Activated T-cell treated with anti-CD3 and anti-CD28 coated beads, Interleukin-2, amount 50 U/mL, for 24 hours (primary cell): Measurements from ENCODE around the gene ILDR1.
A peak's percentile ranks its signal among the peaks of the same experiment; 100 is the strongest.
"Not testable (repeated sequence)": the region's sequence is repeated elsewhere in the genome, so short reads cannot be mapped to it uniquely, and the experiment has no call there.

Experiments used
- DNase-seq: peaks from one replicate; pipeline ENCODE4 v3.0.0-alpha.2; 2020
- H3K27ac Mint-ChIP-seq: 2 replicates; pipeline ENCODE4 v1.8.0; 2020; ENCODE audit warnings: mild to moderate bottlenecking, mixed read lengths
- H3K27me3 Mint-ChIP-seq: 2 replicates; pipeline ENCODE4 v1.8.0; 2020; ENCODE audit warnings: mixed read lengths
- H3K36me3 Mint-ChIP-seq: 2 replicates; pipeline ENCODE4 v1.8.0; 2020; ENCODE audit warnings: low read depth, mixed read lengths
- H3K4me1 Mint-ChIP-seq: 2 replicates; pipeline ENCODE4 v1.8.0; 2020; ENCODE audit warnings: low read depth, mixed read lengths
- H3K4me3 Mint-ChIP-seq: 2 replicates; pipeline ENCODE4 v1.8.0; 2020; ENCODE audit warnings: mild to moderate bottlenecking, moderate library complexity, mixed read lengths
- H3K9me3 Mint-ChIP-seq: 2 replicates; pipeline ENCODE4 v1.8.0; 2020; ENCODE audit warnings: mixed read lengths

Gene ILDR1

DNA sequence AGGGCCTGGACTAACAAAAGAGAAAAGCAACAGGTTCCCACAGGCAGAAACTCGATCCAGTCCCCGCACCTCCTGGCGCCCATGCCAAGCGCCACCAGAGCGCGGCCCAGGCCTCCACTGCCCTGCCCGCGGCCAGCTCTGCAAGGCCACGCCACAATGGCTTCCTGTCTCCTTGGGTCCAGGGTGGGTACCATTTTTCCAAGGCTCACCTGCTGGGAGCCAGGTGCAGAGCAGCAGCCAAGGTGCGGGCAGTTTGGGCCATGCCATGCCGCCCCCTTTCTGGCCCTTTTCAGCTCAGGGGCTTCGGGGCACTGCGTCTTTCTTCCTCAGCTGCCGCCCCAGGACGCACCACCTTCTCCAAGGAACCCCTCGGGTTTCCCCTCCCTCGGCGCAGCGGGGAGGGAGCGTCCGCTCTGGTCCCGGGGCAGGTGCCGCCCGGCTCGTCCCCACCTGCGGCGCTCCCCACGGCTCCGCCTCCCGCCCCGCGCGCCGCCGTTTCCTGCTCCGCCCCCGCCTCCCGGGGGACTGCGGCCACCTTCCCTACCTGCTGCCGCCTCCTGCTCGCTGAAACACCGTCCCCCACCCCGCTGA, at the start of gene ILDR1:
TSS of gene ILDR1 (minus strand) at position 437 of the 591 bp plus-strand sequence. CDS start at position 267, 170 bp downstream.
- H3K36me3 Mint-ChIP-seq: no peaks in the 10 kb centered on the region
- DNase-seq: peak; percentile 33
- no peaks in the 10 kb centered on the region for H3K9me3 Mint-ChIP-seq
- H3K4me3 Mint-ChIP-seq: peak within 1 kb of the TSS; percentile 20
- peaks cover 56% of the 10 kb centered on the region for H3K27me3 Mint-ChIP-seq
- H3K27ac Mint-ChIP-seq: no peak within 1 kb of the TSS
- H3K4me1 Mint-ChIP-seq: peaks cover 3% of the 10 kb centered on the region

DNA sequence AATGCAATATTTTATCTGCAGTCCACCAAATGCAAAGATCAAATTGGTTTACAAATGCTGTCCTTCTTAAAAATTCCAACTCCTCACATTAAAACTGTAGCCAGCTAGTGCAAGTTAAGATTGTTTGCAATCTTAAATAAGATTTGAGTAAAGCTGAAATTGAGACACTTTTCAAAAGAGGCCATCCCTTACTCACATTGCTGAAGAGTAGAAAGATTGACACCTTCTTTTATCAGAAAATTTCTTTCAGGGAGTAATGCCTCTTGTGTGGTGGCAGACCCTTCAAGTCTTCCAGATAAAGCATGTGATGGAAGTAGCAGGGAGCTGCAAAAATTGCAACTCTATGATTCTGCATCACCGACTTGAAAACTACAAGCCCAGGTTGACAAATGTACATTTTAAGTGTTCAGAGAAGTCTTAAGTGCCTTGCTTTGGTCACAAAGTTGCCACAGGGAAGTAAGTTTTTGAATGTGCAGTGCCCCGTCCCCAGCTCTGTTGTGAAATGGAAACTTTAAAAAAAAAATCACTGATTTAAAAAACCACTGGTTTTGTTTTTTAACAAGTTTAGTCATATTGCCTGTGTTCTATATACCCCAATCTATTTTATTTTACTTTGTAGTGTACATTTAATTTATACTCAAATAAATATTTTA, 45.7 kb upstream of the ILDR1 start:
- H3K4me3 Mint-ChIP-seq: no peak overlapping the region
- H3K4me1 Mint-ChIP-seq: peaks cover 9% of the 10 kb centered on the region
- DNase-seq: no peak
- no peaks in the 10 kb centered on the region for H3K36me3 Mint-ChIP-seq
- H3K9me3 Mint-ChIP-seq: no peaks in the 10 kb centered on the region
- no peaks in the 10 kb centered on the region for H3K27me3 Mint-ChIP-seq
- H3K27ac Mint-ChIP-seq: no peak overlapping the region

DNA sequence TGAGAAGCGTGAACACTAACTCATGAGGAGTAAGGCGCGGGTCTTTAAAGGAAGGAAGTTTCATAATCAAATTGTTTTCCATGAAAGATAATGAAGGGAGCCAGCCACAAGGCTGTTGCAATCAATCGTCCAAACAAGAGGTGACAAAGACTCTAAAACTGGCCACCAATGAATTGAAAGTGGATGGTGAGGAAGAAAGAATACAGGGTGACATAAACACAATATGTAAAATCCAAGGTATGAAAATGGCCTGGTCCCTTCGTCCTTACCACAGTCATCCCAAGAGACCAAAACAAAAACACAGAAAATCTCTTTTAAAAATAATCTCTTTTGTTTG, 45.1 kb upstream of the ILDR1 start:
- H3K27me3 Mint-ChIP-seq: no peaks in the 10 kb centered on the region
- H3K4me3 Mint-ChIP-seq: no peak overlapping the region
- H3K4me1 Mint-ChIP-seq: peaks cover 9% of the 10 kb centered on the region
- no peaks in the 10 kb centered on the region for H3K36me3 Mint-ChIP-seq
- no peaks in the 10 kb centered on the region for H3K9me3 Mint-ChIP-seq
- no peak for DNase-seq
- no peak overlapping the region for H3K27ac Mint-ChIP-seq

DNA sequence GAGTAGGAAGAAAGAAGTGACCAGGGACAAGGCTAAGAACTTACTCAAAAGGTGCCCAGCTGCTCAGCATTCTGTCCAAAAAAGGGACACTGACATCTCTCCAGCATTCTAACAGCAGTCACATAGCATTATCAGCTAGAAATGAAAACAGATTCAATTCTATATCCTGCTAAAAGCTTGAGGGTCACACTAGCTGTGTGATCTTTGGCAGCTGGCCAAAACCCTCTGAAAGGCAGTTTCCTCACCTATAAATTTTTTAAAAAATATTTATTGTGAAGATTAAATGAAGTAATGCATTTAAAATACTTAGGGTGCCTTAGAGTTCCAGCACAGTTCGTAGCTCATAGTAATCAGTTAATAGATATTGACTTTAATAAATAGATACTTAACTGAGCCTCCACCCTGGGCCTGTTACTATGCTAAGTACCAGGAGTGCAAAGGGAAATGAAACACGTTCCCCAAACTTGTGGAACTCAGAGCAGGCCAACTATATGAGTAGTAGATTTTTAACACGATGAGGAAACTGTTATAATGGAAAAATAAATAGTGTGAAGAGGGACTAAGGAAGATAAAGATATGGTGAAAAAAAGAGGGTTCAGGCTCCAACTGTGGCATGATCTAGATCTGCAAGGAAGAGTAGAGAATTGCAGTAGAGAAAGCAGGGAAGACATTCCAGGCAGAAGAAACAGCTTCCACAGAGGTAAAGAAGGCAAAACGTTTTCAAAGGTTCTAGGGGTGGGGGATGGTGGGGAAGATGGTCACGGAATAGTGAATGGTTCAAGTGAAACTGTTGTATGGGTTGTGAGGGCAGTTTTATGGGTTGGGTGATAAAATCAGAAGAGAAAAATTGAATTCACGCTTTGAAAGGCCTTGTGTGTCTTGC, 44.5 kb upstream of the ILDR1 start:
- Mint-ChIP-seq H3K27me3 (no peaks in the 10 kb centered on the region), H3K4me1 (peaks cover 9% of the 10 kb centered on the region), H3K36me3 (no peaks in the 10 kb centered on the region), H3K4me3 (no peak overlapping the region), H3K27ac (no peak overlapping the region), H3K9me3 (no peaks in the 10 kb centered on the region)
- DNase-seq: no peak

DNA sequence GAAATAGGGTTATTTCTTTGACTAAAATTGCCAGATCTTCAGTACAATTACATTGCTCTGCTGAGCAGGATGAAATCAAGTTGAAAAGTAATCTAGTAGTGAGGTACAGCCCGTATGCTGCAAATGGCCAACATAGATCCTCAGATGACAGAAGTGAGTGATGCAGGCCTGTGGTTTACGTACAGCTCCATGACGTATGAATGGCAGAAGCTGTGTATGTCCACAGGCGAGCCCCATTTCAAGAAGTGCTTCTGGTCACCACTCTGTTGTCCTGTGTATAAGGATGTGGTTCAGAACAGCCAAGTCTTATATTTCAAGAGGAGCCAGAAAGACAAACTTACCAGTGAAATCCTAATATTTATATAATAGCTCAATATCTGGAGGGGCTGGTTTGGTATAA, 42.3 kb upstream of the ILDR1 start:
- Mint-ChIP-seq H3K36me3 (no peaks in the 10 kb centered on the region), H3K4me1 (peaks cover 9% of the 10 kb centered on the region)

DNA sequence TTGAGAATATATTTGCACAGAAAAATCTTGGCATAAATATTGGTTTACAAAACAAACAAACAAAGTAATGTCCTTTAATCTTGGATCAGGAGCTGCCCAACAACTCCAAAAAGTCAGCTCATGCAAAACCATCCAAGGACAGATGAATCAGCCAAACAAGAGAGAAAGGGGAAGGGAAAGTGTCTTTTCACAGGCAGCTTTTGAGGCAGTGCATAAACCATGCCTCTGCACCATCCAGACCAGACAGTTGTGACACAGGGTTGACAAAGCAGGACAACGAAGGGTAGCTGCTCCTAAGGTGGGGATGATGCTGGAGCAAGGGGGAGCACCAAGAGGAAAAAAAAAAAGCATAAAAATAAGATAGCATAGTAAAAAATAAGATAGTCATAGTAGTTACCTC, 41.9 kb upstream of the ILDR1 start:
- no peak overlapping the region for H3K27ac Mint-ChIP-seq
- peaks cover 9% of the 10 kb centered on the region for H3K4me1 Mint-ChIP-seq
- peaks cover 6% of the 10 kb centered on the region for H3K27me3 Mint-ChIP-seq

More for the DNA sequence above, 42.3 kb upstream of the ILDR1 start:
- DNase-seq: no peak
- Mint-ChIP-seq H3K27me3 (peaks cover 3% of the 10 kb centered on the region), H3K9me3 (no peaks in the 10 kb centered on the region), H3K27ac (no peak overlapping the region), H3K4me3 (no peak overlapping the region)

DNA sequence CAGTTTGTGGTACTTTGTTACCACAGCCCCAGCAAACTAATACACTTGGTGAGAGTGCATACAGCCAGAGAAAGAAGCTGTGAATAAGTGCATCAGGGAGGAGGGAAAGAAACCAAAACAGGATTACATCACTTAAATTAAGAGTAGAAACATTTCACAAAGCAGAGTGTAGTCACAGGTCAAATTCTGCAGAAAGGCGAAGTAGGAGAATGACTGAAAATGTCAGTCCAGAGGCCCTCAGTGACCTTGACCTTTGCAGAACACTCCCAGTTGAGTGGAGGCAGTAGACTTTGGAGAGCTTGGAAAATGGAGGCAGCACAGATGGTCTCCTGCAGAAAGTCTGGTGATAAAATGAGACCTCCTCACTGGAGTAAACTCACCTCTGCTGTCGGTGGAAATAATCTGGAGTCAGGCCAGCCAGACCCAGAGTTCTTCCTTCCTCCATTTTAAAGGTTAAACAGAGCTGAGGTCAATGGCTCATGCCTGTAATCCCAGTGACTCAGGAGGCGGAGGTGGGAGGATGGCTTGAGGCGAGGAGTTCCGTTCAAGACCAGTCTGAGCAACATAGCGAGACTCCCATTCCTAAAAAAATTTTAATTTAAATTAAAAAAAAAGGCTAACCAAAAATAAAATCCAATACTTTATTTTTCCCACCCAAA, 38.1 kb upstream of the ILDR1 start:
- no peak for DNase-seq
- no peaks in the 10 kb centered on the region for H3K36me3 Mint-ChIP-seq
- H3K27ac Mint-ChIP-seq: no peak overlapping the region
- H3K27me3 Mint-ChIP-seq: peaks cover 22% of the 10 kb centered on the region
- H3K9me3 Mint-ChIP-seq: no peaks in the 10 kb centered on the region
- H3K4me3 Mint-ChIP-seq: no peak overlapping the region
- H3K4me1 Mint-ChIP-seq: no peaks in the 10 kb centered on the region

More for the DNA sequence above, 41.9 kb upstream of the ILDR1 start:
- DNase-seq: no peak
- H3K36me3 Mint-ChIP-seq: no peaks in the 10 kb centered on the region
- H3K9me3 Mint-ChIP-seq: no peaks in the 10 kb centered on the region
- no peak overlapping the region for H3K4me3 Mint-ChIP-seq

DNA sequence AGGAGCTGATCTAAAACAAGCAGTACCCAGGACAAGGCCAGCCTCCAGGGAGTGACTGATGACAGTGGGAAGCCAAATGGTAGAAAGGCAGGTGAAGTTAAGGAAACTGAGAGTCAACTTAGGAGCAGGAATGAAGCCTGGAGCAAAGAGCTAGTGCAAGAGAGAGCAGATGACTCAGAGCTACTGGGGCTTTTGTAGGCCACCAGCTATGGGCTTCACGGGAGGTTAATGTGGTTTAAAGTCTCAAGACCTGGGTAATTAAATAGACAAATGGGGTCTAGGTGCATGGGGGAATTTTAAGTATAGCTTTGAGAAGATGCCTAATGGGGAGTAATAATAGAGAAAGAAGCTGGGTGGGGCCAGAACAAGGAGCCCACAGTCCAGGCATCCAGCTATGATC, 36.2 kb upstream of the ILDR1 start:
- no peak overlapping the region for H3K4me3 Mint-ChIP-seq

DNA sequence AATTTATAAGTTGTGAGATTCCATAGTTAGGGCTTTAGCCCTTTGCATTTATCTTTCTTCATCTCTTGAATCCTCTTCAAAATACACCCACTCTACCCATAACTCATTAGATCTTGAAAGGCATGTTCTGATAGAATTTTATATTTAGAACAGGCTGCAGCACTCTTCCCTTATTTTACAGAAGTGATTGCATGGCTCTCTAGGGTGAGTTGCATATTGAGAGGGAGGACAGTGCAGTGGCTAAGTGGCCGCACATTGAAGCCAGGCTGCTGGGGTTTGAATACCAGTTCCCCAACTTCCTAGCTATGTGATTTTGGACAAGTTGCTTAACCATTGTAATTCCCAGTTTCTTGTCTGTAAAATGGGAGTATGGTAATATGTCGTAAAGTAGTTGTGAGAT, 35.6 kb upstream of the ILDR1 start:
- no peak for DNase-seq
- Mint-ChIP-seq H3K4me3 (no peak overlapping the region), H3K27ac (no peak overlapping the region), H3K27me3 (peaks cover 35% of the 10 kb centered on the region), H3K9me3 (no peaks in the 10 kb centered on the region), H3K4me1 (no peaks in the 10 kb centered on the region), H3K36me3 (no peaks in the 10 kb centered on the region)

More for the DNA sequence above, 36.2 kb upstream of the ILDR1 start:
- Mint-ChIP-seq H3K9me3 (no peaks in the 10 kb centered on the region), H3K4me1 (no peaks in the 10 kb centered on the region), H3K27me3 (peaks cover 30% of the 10 kb centered on the region), H3K36me3 (no peaks in the 10 kb centered on the region), H3K27ac (no peak overlapping the region)
- DNase-seq: no peak

DNA sequence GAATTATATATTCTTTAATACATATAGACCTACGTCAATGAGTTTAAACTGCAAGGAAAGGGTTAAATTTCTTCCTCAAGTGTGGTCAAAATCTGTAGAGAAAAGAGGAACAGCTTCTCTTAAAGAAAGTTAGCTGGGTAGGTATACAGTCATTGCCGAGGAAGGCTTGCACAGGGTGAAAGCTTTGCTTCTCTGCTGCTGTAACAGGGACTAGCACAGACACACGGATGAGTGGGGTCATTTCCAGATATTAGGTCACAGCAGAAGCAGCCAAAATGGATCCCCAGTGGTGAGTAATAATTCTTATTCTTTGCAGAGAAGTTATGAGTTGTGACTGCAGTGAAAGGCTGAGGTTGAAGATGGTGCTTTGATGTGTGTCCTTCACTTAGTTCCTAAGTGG, 33.2 kb upstream of the ILDR1 start, which contains the start of gene CD86:
TSS of gene CD86 (plus strand) at position 148 of the 400 bp plus-strand sequence. CDS start at position 276, 128 bp downstream.
- H3K4me1 Mint-ChIP-seq: no peaks in the 10 kb centered on the region
- DNase-seq: no peak
- H3K27ac Mint-ChIP-seq: no peak within 1 kb of the TSS
- H3K4me3 Mint-ChIP-seq: no peak within 1 kb of the TSS
- H3K27me3 Mint-ChIP-seq: peaks cover 49% of the 10 kb centered on the region
- no peaks in the 10 kb centered on the region for H3K9me3 Mint-ChIP-seq
- no peaks in the 10 kb centered on the region for H3K36me3 Mint-ChIP-seq

DNA sequence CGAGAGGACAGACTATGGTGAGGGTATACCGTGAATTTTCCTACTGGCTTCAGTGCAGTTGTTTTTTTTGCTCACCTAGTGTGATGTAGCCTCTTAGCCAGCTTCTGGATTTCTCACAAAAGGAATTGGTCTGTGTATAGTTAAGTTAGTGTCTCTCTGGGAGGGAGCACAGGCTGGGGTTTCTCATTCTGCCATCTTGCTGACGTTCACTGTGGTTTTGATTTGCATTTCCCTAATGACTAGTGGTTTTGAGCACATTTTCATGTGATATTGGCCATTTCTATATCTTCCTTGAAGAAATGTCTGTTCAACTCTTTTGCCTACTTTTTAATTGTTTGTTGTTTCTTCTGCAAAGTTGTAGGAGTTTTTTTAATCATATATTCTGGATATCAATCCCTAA, 30.9 kb upstream of the ILDR1 start:
- no peak for DNase-seq
- no peaks in the 10 kb centered on the region for H3K4me1 Mint-ChIP-seq
- H3K27me3 Mint-ChIP-seq: peaks cover 36% of the 10 kb centered on the region
- H3K4me3 Mint-ChIP-seq: no peak overlapping the region
- H3K9me3 Mint-ChIP-seq: no peaks in the 10 kb centered on the region
- H3K27ac Mint-ChIP-seq: no peak overlapping the region
- no peaks in the 10 kb centered on the region for H3K36me3 Mint-ChIP-seq

DNA sequence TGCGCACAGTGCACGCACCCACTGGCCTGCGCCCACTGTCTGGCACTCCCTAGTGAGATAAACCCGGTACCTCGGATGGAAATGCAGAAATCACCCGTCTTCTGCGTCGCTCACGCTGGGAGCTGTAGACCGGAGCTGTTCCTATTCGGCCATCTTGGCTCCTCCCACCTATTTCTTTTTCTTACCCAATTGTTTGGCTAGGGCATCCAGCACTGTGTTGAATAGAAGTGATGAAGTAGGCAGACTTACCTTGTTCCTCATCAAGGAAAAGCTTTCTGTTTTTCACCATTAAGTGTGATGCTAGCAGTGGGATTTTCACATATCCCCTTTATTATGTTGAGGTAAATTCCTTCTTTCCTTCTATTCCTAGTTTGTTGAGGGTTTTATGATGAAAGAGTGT, 25.7 kb upstream of the ILDR1 start:
- not testable (repeated sequence) for H3K4me1 Mint-ChIP-seq, DNase-seq, H3K9me3 Mint-ChIP-seq, H3K27ac Mint-ChIP-seq, H3K36me3 Mint-ChIP-seq, H3K4me3 Mint-ChIP-seq
- peaks cover 16% of the 10 kb centered on the region for H3K27me3 Mint-ChIP-seq

DNA sequence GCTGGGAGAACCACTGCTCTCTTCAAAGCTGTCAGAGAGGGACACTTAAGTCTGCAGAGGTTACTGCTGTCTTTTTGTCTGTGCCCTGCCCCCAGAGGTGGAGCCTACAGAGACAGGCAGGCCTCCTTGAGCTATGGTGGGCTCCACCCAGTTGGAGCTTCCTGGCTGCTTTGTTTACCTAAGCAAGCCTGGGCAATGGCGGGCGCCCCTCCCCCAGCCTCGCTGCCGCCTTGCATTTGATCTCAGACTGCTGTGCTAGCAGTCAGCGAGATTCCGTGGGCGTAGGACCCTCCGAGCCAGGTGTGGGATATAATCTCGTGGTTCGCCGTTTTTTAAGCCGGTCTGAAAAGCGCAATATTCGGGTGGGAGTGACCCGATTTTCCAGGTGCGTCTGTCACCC, 25.2 kb upstream of the ILDR1 start:
- not testable (repeated sequence) for H3K9me3 Mint-ChIP-seq, H3K4me1 Mint-ChIP-seq, H3K4me3 Mint-ChIP-seq, H3K27ac Mint-ChIP-seq, H3K36me3 Mint-ChIP-seq, DNase-seq
- H3K27me3 Mint-ChIP-seq: peaks cover 13% of the 10 kb centered on the region

DNA sequence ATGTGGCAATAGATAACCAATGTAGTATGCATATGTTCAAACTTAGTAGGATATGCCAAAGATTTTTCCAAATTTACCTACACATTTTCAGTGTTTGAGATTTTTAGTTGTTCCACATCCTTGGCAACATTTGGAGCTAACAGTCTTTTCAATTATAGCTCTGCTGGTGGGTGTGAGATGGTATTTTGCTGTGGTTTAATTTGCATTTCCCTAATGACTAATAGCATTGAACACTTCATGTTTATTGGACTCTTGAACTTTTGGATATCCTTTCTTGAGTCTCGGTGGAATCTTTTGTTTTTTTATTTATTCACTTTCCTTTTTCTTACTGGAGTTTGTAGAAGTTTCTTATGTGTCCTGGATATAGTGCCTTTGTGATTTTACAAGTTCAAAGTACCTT, 11.0 kb upstream of the ILDR1 start:
- Mint-ChIP-seq H3K4me1 (peaks cover 17% of the 10 kb centered on the region), H3K27me3 (peaks cover 10% of the 10 kb centered on the region), H3K9me3 (peaks cover 19% of the 10 kb centered on the region), H3K36me3 (no peaks in the 10 kb centered on the region), H3K4me3 (no peak overlapping the region), H3K27ac (no peak overlapping the region)
- DNase-seq: no peak
